ENCODE measurements around the gene FLNC. TPM values are rescaled to one million over a fixed set of nuclear protein-coding genes. Genes with fewer than 3 reads are reported as not detected.

Gene FLNC
- total and polyA plus RNA-seq, 10 donors: 0.21 to 1.8 (median 0.66) TPM

DNA sequence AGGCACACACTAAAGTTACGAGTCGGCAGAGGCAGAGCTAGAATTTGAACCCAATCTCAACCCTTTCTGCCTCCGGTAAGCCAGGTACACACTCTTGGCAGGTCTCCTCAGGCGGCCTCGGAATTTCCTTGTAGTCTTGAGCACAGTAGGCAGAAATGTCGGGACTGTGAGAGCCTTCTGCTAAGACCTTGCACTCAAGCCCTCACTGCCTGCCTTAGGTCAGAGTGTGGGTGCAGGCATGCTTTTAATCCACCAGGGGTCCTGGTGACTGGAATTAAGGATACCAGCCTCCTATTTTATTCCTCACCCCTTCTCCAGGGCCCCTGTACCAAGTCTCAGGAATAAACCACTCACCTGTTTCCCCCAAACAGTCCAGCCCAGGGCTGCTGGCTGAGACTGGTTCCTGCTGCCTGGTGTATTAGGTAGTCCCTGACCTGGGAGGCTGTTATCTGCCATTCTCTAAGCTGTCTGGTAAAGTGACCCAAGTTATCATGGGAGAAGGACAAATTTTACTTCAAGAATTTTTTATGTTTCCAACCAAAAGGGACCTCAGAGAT is 33.3 kb downstream of the FLNC start:
- no peak for DNase-seq
- peaks cover 0 to 26% (median 14%) of the 10 kb centered on the region in 6 donors for H3K36me3 ChIP-seq
- intact Hi-C loops (cut with DNase I; ENCODE audit: low total_unique reads): no loop called here
- H3K4me3 ChIP-seq: peak overlapping the region; percentile 69 to 92 (median 79)
- no peaks in the 10 kb centered on the region for H3K27me3 ChIP-seq (replicated peaks in 1 of 7)
- peaks cover 8 to 58% (median 30%) of the 10 kb centered on the region in 6 donors for H3K4me1 ChIP-seq
- peak overlapping the region in 6 of 8 donors; percentile 75 to 90 (median 86) for H3K27ac ChIP-seq
- H3K9me3 ChIP-seq: no peaks in the 10 kb centered on the region
- TF ChIP-seq POLR2A (IDR thresholded peaks at IDR 0.05): no peak
- TF ChIP-seq, protein P1, sequence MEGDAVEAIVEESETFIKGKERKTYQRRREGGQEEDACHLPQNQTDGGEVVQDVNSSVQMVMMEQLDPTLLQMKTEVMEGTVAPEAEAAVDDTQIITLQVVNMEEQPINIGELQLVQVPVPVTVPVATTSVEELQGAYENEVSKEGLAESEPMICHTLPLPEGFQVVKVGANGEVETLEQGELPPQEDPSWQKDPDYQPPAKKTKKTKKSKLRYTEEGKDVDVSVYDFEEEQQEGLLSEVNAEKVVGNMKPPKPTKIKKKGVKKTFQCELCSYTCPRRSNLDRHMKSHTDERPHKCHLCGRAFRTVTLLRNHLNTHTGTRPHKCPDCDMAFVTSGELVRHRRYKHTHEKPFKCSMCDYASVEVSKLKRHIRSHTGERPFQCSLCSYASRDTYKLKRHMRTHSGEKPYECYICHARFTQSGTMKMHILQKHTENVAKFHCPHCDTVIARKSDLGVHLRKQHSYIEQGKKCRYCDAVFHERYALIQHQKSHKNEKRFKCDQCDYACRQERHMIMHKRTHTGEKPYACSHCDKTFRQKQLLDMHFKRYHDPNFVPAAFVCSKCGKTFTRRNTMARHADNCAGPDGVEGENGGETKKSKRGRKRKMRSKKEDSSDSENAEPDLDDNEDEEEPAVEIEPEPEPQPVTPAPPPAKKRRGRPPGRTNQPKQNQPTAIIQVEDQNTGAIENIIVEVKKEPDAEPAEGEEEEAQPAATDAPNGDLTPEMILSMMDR (IDR thresholded peaks at IDR 0.05 in 8 of 11, conservative IDR thresholded peaks at IDR 0.05 in 3 of 11): peak in 9 of 11 experiments; percentile 8 to 66 (median 41)
- 0 to 2% (median 2%) methylated on average over 6 of the region's 6 CpGs for WGBS, 5 donors

- no peak overlapping the region for H3K27ac ChIP-seq
- peaks cover 0 to 16% (median 14%) of the 10 kb centered on the region in 7 donors for H3K27me3 ChIP-seq (replicated peaks in 1 of 7)
- H3K9me3 ChIP-seq: no peaks in the 10 kb centered on the region
- H3K4me1 ChIP-seq: peaks cover 14 to 66% (median 43%) of the 10 kb centered on the region in 6 donors
- no peak for DNase-seq
- no peak overlapping the region for H3K4me3 ChIP-seq
- H3K36me3 ChIP-seq: peaks cover 0 to 26% (median 14%) of the 10 kb centered on the region in 6 donors
- 95 to 97% (median 96%) methylated on average over 12 of the region's 12 CpGs for WGBS, 5 donors
- TF ChIP-seq POLR2AphosphoS5 (IDR thresholded peaks at IDR 0.05) (no peak), POLR2A (IDR thresholded peaks at IDR 0.05) (no peak)
- TF ChIP-seq, protein P1 (IDR thresholded peaks at IDR 0.05 in 8 of 11, conservative IDR thresholded peaks at IDR 0.05 in 3 of 11): no peak
- intact Hi-C loops (cut with DNase I; ENCODE audit: low total_unique reads): no loop called here
Observed at GRCh38 chr7:128865303-128865702, 35.1 kb downstream of the FLNC start.

DNA sequence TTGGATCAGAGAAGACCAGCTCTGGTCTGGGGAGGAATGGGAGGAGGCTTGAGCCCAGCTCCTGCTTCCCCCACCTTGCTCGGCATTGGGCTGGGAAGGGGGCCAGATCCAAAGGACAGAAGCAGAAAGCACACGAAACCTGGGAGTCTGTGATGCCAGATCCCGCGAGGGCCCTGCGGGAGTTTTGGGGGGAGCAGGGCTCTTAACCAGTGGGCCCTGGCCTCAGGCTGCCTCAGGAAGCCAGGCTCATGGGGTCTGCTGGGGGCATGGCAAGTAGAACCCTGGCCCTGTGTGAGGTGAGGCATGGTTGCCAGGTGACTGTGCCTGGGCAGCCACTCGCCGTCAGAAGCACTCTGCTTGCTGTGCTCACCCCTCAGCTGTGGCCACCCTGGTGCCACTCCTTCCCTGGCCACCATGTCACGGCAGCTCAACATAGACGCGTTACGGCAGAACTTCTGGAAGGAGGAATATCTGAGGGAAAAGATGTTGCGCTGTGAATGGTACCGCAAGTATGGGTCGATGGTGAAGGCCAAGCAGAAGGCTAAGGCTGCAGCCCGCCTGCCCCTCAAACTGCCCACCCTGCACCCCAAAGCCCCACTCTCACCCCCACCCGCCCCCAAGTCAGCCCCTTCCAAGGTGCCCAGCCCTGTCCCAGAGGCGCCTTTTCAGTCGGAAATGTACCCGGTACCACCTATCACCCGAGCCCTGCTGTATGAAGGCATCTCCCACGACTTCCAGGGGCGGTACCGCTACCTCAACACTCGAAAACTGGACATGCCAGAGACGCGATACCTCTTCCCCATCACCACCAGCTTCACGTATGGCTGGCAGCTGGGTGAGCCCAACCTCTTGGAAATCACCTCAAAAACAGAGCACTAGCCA is 36.0 kb downstream of the FLNC start:
- Histone ChIP-seq H3K27ac (no peak overlapping the region), H3K27me3 (replicated peaks in 1 of 7) (peaks cover 0 to 23% (median 19%) of the 10 kb centered on the region in 7 donors), H3K4me1 (peaks cover 14 to 70% (median 45%) of the 10 kb centered on the region in 6 donors), H3K36me3 (peaks cover 0 to 26% (median 14%) of the 10 kb centered on the region in 6 donors), H3K9me3 (no peaks in the 10 kb centered on the region), H3K4me3 (no peak overlapping the region)
- DNase-seq: no peak
- intact Hi-C loops (cut with DNase I; ENCODE audit: low total_unique reads): no loop called here
- WGBS, 5 donors: 92 to 96% (median 95%) methylated on average over 24 to 27 of the region's 27 CpGs
- peak in 1 of 3 donors; percentile 55 for TF ChIP-seq POLR2AphosphoS5 (IDR thresholded peaks at IDR 0.05)
- TF ChIP-seq, protein P1 (IDR thresholded peaks at IDR 0.05 in 8 of 11, conservative IDR thresholded peaks at IDR 0.05 in 3 of 11): no peak
- TF ChIP-seq POLR2A (IDR thresholded peaks at IDR 0.05): no peak

DNA sequence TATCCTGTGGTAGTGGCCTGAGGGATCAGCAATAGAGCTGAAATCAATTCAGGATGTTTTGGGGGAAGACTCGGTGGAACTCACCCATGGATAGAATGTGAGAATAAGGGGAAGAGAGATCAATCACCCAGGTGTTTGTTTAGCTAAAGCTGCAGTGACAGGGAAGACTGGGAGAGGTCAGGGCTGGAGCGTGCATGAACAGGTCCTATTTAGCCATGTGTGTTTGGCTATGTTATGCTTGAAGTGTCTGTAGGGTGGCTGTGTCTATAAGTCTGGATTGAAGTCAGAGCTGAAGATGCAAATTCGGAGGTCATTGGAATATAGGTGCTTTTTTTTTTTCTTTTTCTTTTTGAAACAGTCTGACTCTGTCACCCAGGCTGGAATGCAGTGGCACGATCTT is 37.0 kb downstream of the FLNC start:
- Histone ChIP-seq H3K9me3 (no peaks in the 10 kb centered on the region), H3K27ac (no peak overlapping the region), H3K4me1 (peaks cover 14 to 66% (median 42%) of the 10 kb centered on the region in 6 donors), H3K27me3 (replicated peaks in 1 of 7) (peaks cover 0 to 23% (median 19%) of the 10 kb centered on the region in 7 donors), H3K4me3 (no peak overlapping the region), H3K36me3 (peaks cover 0 to 26% (median 14%) of the 10 kb centered on the region in 6 donors)
- intact Hi-C loops (cut with DNase I; ENCODE audit: low total_unique reads): no loop called here
- no peak for DNase-seq
- TF ChIP-seq, protein P1 (IDR thresholded peaks at IDR 0.05 in 8 of 11, conservative IDR thresholded peaks at IDR 0.05 in 3 of 11): no peak
- TF ChIP-seq POLR2AphosphoS5 (IDR thresholded peaks at IDR 0.05) (no peak), POLR2A (IDR thresholded peaks at IDR 0.05) (no peak)
- 86 to 92% (median 90%) methylated on average over 4 of the region's 4 CpGs for WGBS, 5 donors
